HepG2 (cell line): Measurements from ENCODE around the gene CSN2. TPM values are rescaled to one million over a fixed set of nuclear protein-coding genes. Genes with fewer than 3 reads are reported as not detected.

ENCODE experiments used
- ATAC-seq: fragments of 200-7000 bp; cut with Tn5 transposase; 3 replicates; pipeline ENCODE4 v1.9.1; 2020; ENCODE audit warnings: mild to moderate bottlenecking, moderate library complexity
- BruUV-seq: library from RNA; stranded (reverse); fragments of 400-500 nt; replicated peaks from 2 replicates; lab custom pipeline; 2021; lab: Mats Ljungman, UMichigan
- CTCF ChIA-PET: fragments of 300-600 bp; formaldehyde crosslinking; extraction: SDS; loops from one replicate; lab custom pipeline; 2021; ENCODE audit warnings: low total read pairs, inconsistent platforms, low intra/inter-chr PET ratio; lab: Yijun Ruan, JAX
- POLR2A ChIA-PET: fragments of 350-600 bp; sonication (Branson Sonifier 250); formaldehyde crosslinking; loops from one replicate; lab custom pipeline; 2020; ENCODE audit warnings: antibody characterized with exemption, inconsistent platforms; lab: Yijun Ruan, JAX
- DNase-seq: peaks from one replicate; pipeline ENCODE4 v3.0.0-alpha.2; 2015; ENCODE audit warnings: low spot score
- FAIRE-seq: peaks from 3 replicates; lab custom pipeline; 2011; peaks lifted over from hg19 to GRCh38; lab: Jason Lieb, UNC
- H2AFZ ChIP-seq: one replicate; pipeline ENCODE4 v1.6.1; 2011; ENCODE audit warnings: low read length, inconsistent platforms
- H3K27ac ChIP-seq: fragments of 300-600 bp; 3 replicates; pipeline ENCODE4 v1.8.0; 2011; ENCODE audit warnings: mixed run types, mild to moderate bottlenecking, mixed read lengths, low read length, inconsistent platforms; ENCODE audit not compliant: insufficient read depth; ENCODE audit errors: extremely low read length
- H3K27me3 ChIP-seq, 2 experiments: fragments of 200-600 bp in 1 of 2; 2 replicates in 1 of 2; 3 replicates in 1 of 2; pipeline versions ENCODE4 v1.6.0 to v1.8.0; 2011; ENCODE audit warnings: low read length in 2 of 2, mild to moderate bottlenecking in 2 of 2, moderate library complexity in 2 of 2, inconsistent platforms in 1 of 2; ENCODE audit not compliant: insufficient read depth in 2 of 2, control insufficient read depth in 1 of 2
- H3K36me3 ChIP-seq, 2 experiments: fragments of 200-600 bp in 1 of 2; replicated peaks in 1 of 2; 2 replicates in 1 of 2; 3 replicates in 1 of 2; pipeline versions ENCODE4 v1.5.1 to v1.8.0; 2011; ENCODE audit warnings: low read length in 2 of 2, inconsistent platforms in 1 of 2; ENCODE audit not compliant: insufficient read depth in 2 of 2, control insufficient read depth in 1 of 2
- H3K4me1 ChIP-seq: 2 replicates; pipeline ENCODE4 v1.5.1; 2012; ENCODE audit warnings: low read length, inconsistent platforms; ENCODE audit not compliant: insufficient read depth
- H3K4me2 ChIP-seq: 2 replicates; pipeline ENCODE4 v1.6.0; 2011; ENCODE audit warnings: low read depth, low read length, inconsistent platforms
- H3K4me3 ChIP-seq, 3 experiments: fragments of 200-600 bp in 1 of 3; sonication (generic), shearing (Covaris generic) in 1 of 3; replicated peaks in 1 of 3; 2 replicates each; pipeline ENCODE4 v1.5.1; 2011 to 2016; ENCODE audit warnings: low read length in 3 of 3, inconsistent platforms in 2 of 3, low read depth in 2 of 3, mild to moderate bottlenecking in 2 of 3, control low read depth in 1 of 3, mixed read lengths in 1 of 3; ENCODE audit not compliant: insufficient read depth in 1 of 3
- H3K79me2 ChIP-seq: one replicate; pipeline ENCODE4 v1.6.1; 2011; ENCODE audit warnings: low read length, inconsistent platforms; ENCODE audit not compliant: insufficient read depth
- H3K9ac ChIP-seq: 2 replicates; pipeline ENCODE4 v1.6.0; 2011; ENCODE audit warnings: mild to moderate bottlenecking, low read depth, low read length, inconsistent platforms; ENCODE audit not compliant: insufficient read depth
- H3K9me3 ChIP-seq: 2 replicates; pipeline ENCODE4 v1.5.1; 2012; ENCODE audit warnings: mild to moderate bottlenecking, low read length
- H4K20me1 ChIP-seq: 2 replicates; pipeline ENCODE4 v1.6.0; 2011; ENCODE audit warnings: inconsistent platforms, mild to moderate bottlenecking, low read length, moderate library complexity; ENCODE audit not compliant: insufficient read depth
- BCL6 ChIP-seq: IDR thresholded peaks from 2 replicates; pipeline ENCODE4 v1.6.1; 2016; ENCODE audit warnings: missing genetic modification reagents, missing compliant biosample characterization
- NR2F2 ChIP-seq: IDR thresholded peaks from 2 replicates; pipeline ENCODE4 v1.6.1; 2012; ENCODE audit warnings: low read depth, inconsistent platforms, borderline replicate concordance
- XBP1 ChIP-seq: sonication (generic); formaldehyde crosslinking; IDR thresholded peaks from 2 replicates; pipeline ENCODE4 v1.5.0; 2020; ENCODE audit warnings: missing genetic modification reagents
- ZNF235 ChIP-seq: sonication (generic); formaldehyde crosslinking; IDR thresholded peaks from 2 replicates; pipeline ENCODE4 v1.8.1; 2023; ENCODE audit warnings: mild to moderate bottlenecking, missing genetic modification reagents, borderline replicate concordance
- ZNF589 ChIP-seq: sonication (generic); formaldehyde crosslinking; conservative IDR thresholded peaks from 2 replicates; pipeline ENCODE4 v1.8.0; 2022; ENCODE audit warnings: mild to moderate bottlenecking, moderate library complexity, missing genetic modification reagents
- WGBS: methylation state at CpG from one replicate; pipeline ENCODE4 v1.1.6; 2017; ENCODE audit warnings: low lambda C conversion rate; 5-methylcytosine and 5-hydroxymethylcytosine counted together
- in situ Hi-C: cut with HindIII; loops from 2 replicates; pipeline ENCODE4 v1.10.0; 2017; ENCODE audit warnings: low pct_unique_long_range_greater_than_20kb; ENCODE audit not compliant: extremely low pct_ligation_motif_present
- intact Hi-C: fragments of 100-400 bp; cut with micrococcal nuclease; formaldehyde crosslinking; loops from one replicate; pipeline ENCODE4 v1.10.0; 2022; ENCODE audit not compliant: unreplicated experiment
- polyA plus RNA-seq, 8 experiments: library from polyadenylated mRNA; depleted of rRNA in 3 of 8; stranded (reverse) in 7 of 8; unstranded in 1 of 8; fragments of >200 nt; fragmentation: Illumina TruSeq in 4 of 8; extraction: Trizol in 4 of 8; gene quantifications; 2 replicates each; pipeline versions ENCODE4 v1.2.1 to v1.2.3, GENCODE V29; 2011 to 2016; ENCODE audit warnings: low read depth in 4 of 8, missing spikeins in 1 of 8, mixed read lengths in 1 of 8; ENCODE audit not compliant: insufficient read depth in 1 of 8
- total RNA-seq, 5 experiments: library from RNA; depleted of rRNA; stranded (reverse); fragments of >200 nt; fragmentation: Illumina TruSeq; extraction: Trizol; gene quantifications; 2 replicates each; pipeline ENCODE4 v1.2.3, GENCODE V29; 2016; ENCODE audit warnings: low read depth in 1 of 5
- TF ChIP-seq, protein P1 (sequence below): conservative IDR thresholded peaks from 2 replicates; pipeline ENCODE4 v1.6.1; 2018; ENCODE audit warnings: missing genetic modification reagents
- TF ChIP-seq, protein P2 (sequence below): sonication (generic); formaldehyde crosslinking; IDR thresholded peaks from 2 replicates; pipeline ENCODE4 v1.4.0; 2020; ENCODE audit warnings: missing genetic modification reagents, mild to moderate bottlenecking, borderline replicate concordance
- TF ChIP-seq, protein P3 (sequence below): sonication (generic); formaldehyde crosslinking; IDR thresholded peaks from 2 replicates; pipeline ENCODE4 v1.4.0; 2020; ENCODE audit warnings: missing genetic modification reagents, borderline replicate concordance

Gene CSN2
- total and polyA plus RNA-seq, 2 of the 13 experiments (the other 11 are each of a cell fraction or from before 2014, with no cell fraction given) = 0.15 TPM; not detected in 1

DNA sequence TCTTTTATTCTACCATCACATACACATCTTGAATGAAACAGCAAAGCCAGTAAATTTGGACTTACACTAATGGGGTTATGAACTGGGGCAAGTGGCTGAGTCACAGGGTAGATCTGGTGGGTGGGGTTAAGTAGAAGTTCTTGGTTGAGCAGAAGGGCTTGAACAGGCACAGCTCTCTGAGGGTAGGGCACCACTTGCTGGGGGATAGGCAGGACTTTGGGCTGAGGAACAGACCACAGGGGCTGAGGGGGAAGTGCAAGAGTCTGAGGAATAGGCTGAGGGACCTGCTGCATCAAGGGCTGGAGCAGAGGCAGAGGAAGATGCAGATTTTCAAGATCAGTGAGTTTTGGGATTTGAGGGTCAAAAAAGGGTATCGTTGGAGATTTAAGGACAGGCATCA lies 8.3 kb downstream of the CSN2 start:
- H3K27ac ChIP-seq = no peak overlapping the region

DNA sequence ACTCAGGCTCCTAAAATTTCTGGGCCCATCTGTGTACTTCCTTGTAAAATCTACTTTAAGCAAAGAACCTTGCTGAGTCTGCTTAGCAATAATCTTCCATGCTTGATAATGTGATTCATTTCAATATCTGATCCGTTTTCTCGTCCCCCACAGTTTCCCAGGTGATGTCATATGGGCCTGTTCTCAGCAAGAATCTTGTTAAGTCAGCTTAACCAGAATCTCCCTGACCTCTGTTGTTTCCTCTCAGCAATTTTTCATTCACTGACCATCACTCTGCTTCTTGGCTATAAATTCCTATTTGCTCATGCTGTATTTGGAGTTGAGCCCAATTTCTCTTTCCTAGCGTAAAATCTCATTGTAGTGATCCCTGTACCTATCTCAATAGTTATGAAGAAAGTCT lies 13.9 kb downstream of the CSN2 start:
- Histone ChIP-seq H3K79me2 (no peaks in the 10 kb centered on the region), H3K36me3 (no peaks in the 10 kb centered on the region), H4K20me1 (no peaks in the 10 kb centered on the region), H3K9ac (no peak overlapping the region), H3K9me3 (no peaks in the 10 kb centered on the region), H3K4me3 (no peak overlapping the region), H2AFZ (no peak overlapping the region), H3K27me3 (no peaks in the 10 kb centered on the region), H3K27ac (no peak overlapping the region), H3K4me2 (no peak overlapping the region), H3K4me1 (no peaks in the 10 kb centered on the region)
- in situ Hi-C loops = no loop called here
- no peak for FAIRE-seq
- 19% methylated on average over 3 of the region's 3 CpGs for WGBS
- ATAC-seq = no peak
- DNase-seq = no peak
- POLR2A ChIA-PET = no interaction called here
- no TSS peak for BruUV-seq
- CTCF ChIA-PET = no interaction called here
- intact Hi-C loops = no loop called here
- TF ChIP-seq XBP1 (CRISPR knock-in tag) = no peak
- no peak for TF ChIP-seq BCL6 (CRISPR knock-in tag)
- TF ChIP-seq, protein P1, sequence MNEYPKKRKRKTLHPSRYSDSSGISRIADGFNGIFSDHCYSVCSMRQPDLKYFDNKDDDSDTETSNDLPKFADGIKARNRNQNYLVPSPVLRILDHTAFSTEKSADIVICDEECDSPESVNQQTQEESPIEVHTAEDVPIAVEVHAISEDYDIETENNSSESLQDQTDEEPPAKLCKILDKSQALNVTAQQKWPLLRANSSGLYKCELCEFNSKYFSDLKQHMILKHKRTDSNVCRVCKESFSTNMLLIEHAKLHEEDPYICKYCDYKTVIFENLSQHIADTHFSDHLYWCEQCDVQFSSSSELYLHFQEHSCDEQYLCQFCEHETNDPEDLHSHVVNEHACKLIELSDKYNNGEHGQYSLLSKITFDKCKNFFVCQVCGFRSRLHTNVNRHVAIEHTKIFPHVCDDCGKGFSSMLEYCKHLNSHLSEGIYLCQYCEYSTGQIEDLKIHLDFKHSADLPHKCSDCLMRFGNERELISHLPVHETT (CRISPR knock-in tag) = no peak
- no peak for TF ChIP-seq NR2F2
- TF ChIP-seq, protein P2, sequence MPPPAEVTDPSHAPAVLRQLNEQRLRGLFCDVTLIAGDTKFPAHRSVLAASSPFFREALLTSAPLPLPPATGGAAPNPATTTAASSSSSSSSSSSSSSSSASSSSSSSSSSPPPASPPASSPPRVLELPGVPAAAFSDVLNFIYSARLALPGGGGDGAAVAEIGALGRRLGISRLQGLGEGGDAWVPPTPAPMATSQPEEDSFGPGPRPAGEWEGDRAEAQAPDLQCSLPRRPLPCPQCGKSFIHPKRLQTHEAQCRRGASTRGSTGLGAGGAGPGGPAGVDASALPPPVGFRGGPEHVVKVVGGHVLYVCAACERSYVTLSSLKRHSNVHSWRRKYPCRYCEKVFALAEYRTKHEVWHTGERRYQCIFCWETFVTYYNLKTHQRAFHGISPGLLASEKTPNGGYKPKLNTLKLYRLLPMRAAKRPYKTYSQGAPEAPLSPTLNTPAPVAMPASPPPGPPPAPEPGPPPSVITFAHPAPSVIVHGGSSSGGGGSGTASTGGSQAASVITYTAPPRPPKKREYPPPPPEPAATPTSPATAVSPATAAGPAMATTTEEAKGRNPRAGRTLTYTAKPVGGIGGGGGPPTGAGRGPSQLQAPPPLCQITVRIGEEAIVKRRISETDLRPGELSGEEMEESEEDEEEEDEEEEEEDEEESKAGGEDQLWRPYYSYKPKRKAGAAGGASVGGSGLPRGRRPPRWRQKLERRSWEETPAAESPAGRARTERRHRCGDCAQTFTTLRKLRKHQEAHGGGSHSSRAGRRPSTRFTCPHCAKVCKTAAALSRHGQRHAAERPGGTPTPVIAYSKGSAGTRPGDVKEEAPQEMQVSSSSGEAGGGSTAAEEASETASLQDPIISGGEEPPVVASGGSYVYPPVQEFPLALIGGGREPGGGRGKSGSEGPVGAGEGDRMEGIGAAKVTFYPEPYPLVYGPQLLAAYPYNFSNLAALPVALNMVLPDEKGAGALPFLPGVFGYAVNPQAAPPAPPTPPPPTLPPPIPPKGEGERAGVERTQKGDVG (CRISPR knock-in tag) = no peak

More for the DNA sequence above, 8.3 kb downstream of the CSN2 start:
- Histone ChIP-seq H2AFZ (no peak overlapping the region), H3K9me3 (no peaks in the 10 kb centered on the region), H4K20me1 (no peaks in the 10 kb centered on the region), H3K9ac (no peak overlapping the region), H3K36me3 (no peaks in the 10 kb centered on the region), H3K27me3 (no peaks in the 10 kb centered on the region), H3K4me2 (no peak overlapping the region), H3K4me3 (no peak overlapping the region), H3K79me2 (no peaks in the 10 kb centered on the region), H3K4me1 (no peaks in the 10 kb centered on the region)
- intact Hi-C loops (no loop called here), in situ Hi-C loops (no loop called here)
- ATAC-seq = no peak
- WGBS = 96% methylated on average over 1 of the region's 1 CpG
- no peak for DNase-seq
- BruUV-seq = no TSS peak
- ChIA-PET POLR2A (no interaction called here), CTCF (no interaction called here)
- no peak for FAIRE-seq
- TF ChIP-seq, protein P3, sequence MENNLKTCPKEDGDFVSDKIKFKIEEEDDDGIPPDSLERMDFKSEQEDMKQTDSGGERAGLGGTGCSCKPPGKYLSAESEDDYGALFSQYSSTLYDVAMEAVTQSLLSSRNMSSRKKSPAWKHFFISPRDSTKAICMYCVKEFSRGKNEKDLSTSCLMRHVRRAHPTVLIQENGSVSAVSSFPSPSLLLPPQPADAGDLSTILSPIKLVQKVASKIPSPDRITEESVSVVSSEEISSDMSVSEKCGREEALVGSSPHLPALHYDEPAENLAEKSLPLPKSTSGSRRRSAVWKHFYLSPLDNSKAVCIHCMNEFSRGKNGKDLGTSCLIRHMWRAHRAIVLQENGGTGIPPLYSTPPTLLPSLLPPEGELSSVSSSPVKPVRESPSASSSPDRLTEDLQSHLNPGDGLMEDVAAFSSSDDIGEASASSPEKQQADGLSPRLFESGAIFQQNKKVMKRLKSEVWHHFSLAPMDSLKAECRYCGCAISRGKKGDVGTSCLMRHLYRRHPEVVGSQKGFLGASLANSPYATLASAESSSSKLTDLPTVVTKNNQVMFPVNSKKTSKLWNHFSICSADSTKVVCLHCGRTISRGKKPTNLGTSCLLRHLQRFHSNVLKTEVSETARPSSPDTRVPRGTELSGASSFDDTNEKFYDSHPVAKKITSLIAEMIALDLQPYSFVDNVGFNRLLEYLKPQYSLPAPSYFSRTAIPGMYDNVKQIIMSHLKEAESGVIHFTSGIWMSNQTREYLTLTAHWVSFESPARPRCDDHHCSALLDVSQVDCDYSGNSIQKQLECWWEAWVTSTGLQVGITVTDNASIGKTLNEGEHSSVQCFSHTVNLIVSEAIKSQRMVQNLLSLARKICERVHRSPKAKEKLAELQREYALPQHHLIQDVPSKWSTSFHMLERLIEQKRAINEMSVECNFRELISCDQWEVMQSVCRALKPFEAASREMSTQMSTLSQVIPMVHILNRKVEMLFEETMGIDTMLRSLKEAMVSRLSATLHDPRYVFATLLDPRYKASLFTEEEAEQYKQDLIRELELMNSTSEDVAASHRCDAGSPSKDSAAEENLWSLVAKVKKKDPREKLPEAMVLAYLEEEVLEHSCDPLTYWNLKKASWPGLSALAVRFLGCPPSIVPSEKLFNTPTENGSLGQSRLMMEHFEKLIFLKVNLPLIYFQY = no peak
- TF ChIP-seq ZNF589 (CRISPR knock-in tag) (no peak), ZNF235 (CRISPR knock-in tag) (no peak)
